Osteoblast (primary cell): Measurements from ENCODE around the gene IMPDH2. TPM values are rescaled to one million over a fixed set of nuclear protein-coding genes. Genes with fewer than 3 reads are reported as not detected.

Experiments used
- DNase-seq: peaks from one replicate; pipeline ENCODE4 v3.0.0; 2011; ENCODE audit warnings: low spot score, mixed read lengths; ENCODE audit not compliant: insufficient read length; ENCODE audit errors: missing footprints
- H2AFZ ChIP-seq: 2 replicates; pipeline ENCODE4 v1.6.0; 2011; ENCODE audit warnings: mild to moderate bottlenecking, low read length
- H3K27ac ChIP-seq: 2 replicates; pipeline ENCODE4 v1.5.1; 2011; ENCODE audit warnings: mild to moderate bottlenecking, low read depth, low read length, moderate library complexity
- H3K27me3 ChIP-seq: 2 replicates; pipeline ENCODE4 v1.6.0; 2012; ENCODE audit warnings: mild to moderate bottlenecking, control low read depth, inconsistent platforms, low read length, moderate library complexity; ENCODE audit not compliant: insufficient read depth
- H3K36me3 ChIP-seq: 2 replicates; pipeline ENCODE4 v1.5.1; 2011; ENCODE audit warnings: mild to moderate bottlenecking, low read length, control low read depth, moderate library complexity; ENCODE audit not compliant: insufficient read depth
- H3K4me1 ChIP-seq: 2 replicates; pipeline ENCODE4 v1.5.1; 2011; ENCODE audit warnings: mild to moderate bottlenecking, low read length, control low read depth, moderate library complexity; ENCODE audit not compliant: insufficient read depth
- H3K4me2 ChIP-seq: 2 replicates; pipeline ENCODE4 v1.6.0; 2011; ENCODE audit warnings: mild to moderate bottlenecking, low read length; ENCODE audit not compliant: insufficient read depth
- H3K4me3 ChIP-seq: fragments of 200-600 bp; sonication (generic); 3 replicates; pipeline ENCODE4 v1.5.1; 2012; ENCODE audit warnings: mild to moderate bottlenecking, low read length, inconsistent platforms; ENCODE audit not compliant: insufficient read depth
- H3K79me2 ChIP-seq: 2 replicates; pipeline ENCODE4 v1.6.0; 2012; ENCODE audit warnings: mild to moderate bottlenecking, low read length, control low read depth, inconsistent platforms; ENCODE audit not compliant: insufficient read depth
- H3K9me3 ChIP-seq: 2 replicates; pipeline ENCODE4 v1.5.1; 2011; ENCODE audit warnings: low read depth, low read length, control low read depth
- H4K20me1 ChIP-seq: 2 replicates; pipeline ENCODE4 v1.6.0; 2012; ENCODE audit warnings: mild to moderate bottlenecking, low read length, control low read depth; ENCODE audit not compliant: insufficient read depth
- CTCF ChIP-seq: IDR thresholded peaks from 2 replicates; pipeline ENCODE4 v1.5.1; 2011; ENCODE audit warnings: mild to moderate bottlenecking, low read depth, low read length, moderate library complexity; ENCODE audit errors: extremely low read depth
- total RNA-seq: library from RNA; depleted of rRNA; stranded (reverse); fragments of >200 nt; gene quantifications from 2 replicates; pipeline ENCODE4 v1.2.3, GENCODE V29; 2012

The IMPDH2 gene
- total RNA-seq, 1 donor, result 273 TPM

GRCh38 chr3:49021813-49022687 is 7.1 kb downstream of the IMPDH2 start, which contains the start of gene NDUFAF3:
Gene NDUFAF3 (plus strand): TSS chr3:49022121. CDS start chr3:49022145, 24 bp downstream.
- Histone ChIP-seq H3K9me3 (no peaks in the 10 kb centered on the region), H3K4me3 (peak within 1 kb of the TSS; percentile 96), H3K4me2 (peak within 1 kb of the TSS; percentile 98), H2AFZ (peak within 1 kb of the TSS; percentile 83), H3K27me3 (no peaks in the 10 kb centered on the region), H3K79me2 (peaks cover 77% of the 10 kb centered on the region), H4K20me1 (peaks cover 15% of the 10 kb centered on the region), H3K27ac (peak within 1 kb of the TSS; percentile 96), H3K4me1 (peaks cover 35% of the 10 kb centered on the region), H3K36me3 (peaks cover 40% of the 10 kb centered on the region)
- TF ChIP-seq CTCF, result peak; percentile 86
- peak; percentile 99 for DNase-seq

- no peak for TF ChIP-seq CTCF
- H2AFZ ChIP-seq, result peak overlapping the region; percentile 83
- peaks cover 36% of the 10 kb centered on the region for H3K36me3 ChIP-seq
- peak overlapping the region; percentile 96 for H3K4me3 ChIP-seq
- peaks cover 18% of the 10 kb centered on the region for H4K20me1 ChIP-seq
- no peaks in the 10 kb centered on the region for H3K9me3 ChIP-seq
- peak; percentile 99 for DNase-seq
- H3K4me1 ChIP-seq, result peaks cover 32% of the 10 kb centered on the region
- H3K27ac ChIP-seq, result peak overlapping the region; percentile 96
- H3K79me2 ChIP-seq, result peaks cover 70% of the 10 kb centered on the region
- H3K4me2 ChIP-seq, result peak overlapping the region; percentile 98
- H3K27me3 ChIP-seq, result no peaks in the 10 kb centered on the region
Observed at GRCh38 chr3:49021213-49021812, 7.9 kb downstream of the IMPDH2 start.

GRCh38 chr3:49020330-49021212 is 8.6 kb downstream of the IMPDH2 start:
- H3K79me2 ChIP-seq, result peaks cover 62% of the 10 kb centered on the region

More at GRCh38 chr3:49020330-49021212, 8.6 kb downstream of the IMPDH2 start:
- Histone ChIP-seq H3K4me3 (peak overlapping the region; percentile 96), H2AFZ (peak overlapping the region; percentile 77), H3K4me1 (peaks cover 32% of the 10 kb centered on the region), H3K36me3 (peaks cover 36% of the 10 kb centered on the region), H3K27me3 (no peaks in the 10 kb centered on the region), H3K4me2 (peak overlapping the region; percentile 98), H3K9me3 (no peaks in the 10 kb centered on the region), H4K20me1 (peaks cover 18% of the 10 kb centered on the region), H3K27ac (peak overlapping the region; percentile 96)
- DNase-seq, result peak; percentile 93
- TF ChIP-seq CTCF, result no peak
